ENCODE measurements around the gene RAB5B. TPM values are rescaled to one million over a fixed set of nuclear protein-coding genes. Genes with fewer than 3 reads are reported as not detected.

The RAB5B gene
- total RNA-seq, 1 experiment from 2014 or later, result 55.0 TPM

GRCh38 chr12:55935738-55936151 is 38.1 kb upstream of the RAB5B start:
- Mint-ChIP-seq H3K27ac (no peak overlapping the region), H3K4me1 (peaks cover 24% of the 10 kb centered on the region), H3K9me3 (no peaks in the 10 kb centered on the region), H3K4me3 (peak overlapping the region; percentile 46), H3K36me3 (no peaks in the 10 kb centered on the region), H3K27me3 (ENCODE audit: low read depth) (peaks cover 59% of the 10 kb centered on the region)
- ChIA-PET POLR2A (no interaction called here), CTCF (interaction anchor here (1.0 to 2.0 kb wide), 6 partner anchors 9 to 199 kb away, joined by 3 to 8 read pairs (median 3); partner anchors contain the start of gene RAB5B)
- TF ChIP-seq ZNF396 (CRISPR knock-in tag; IDR thresholded peaks at IDR 0.05; ENCODE audit: borderline replicate concordance), result no peak
- TF ChIP-seq ESRRA (CRISPR knock-in tag; IDR thresholded peaks at IDR 0.05; ENCODE audit: borderline replicate concordance), result no peak
- no peak for TF ChIP-seq IRF1 (CRISPR knock-in tag; IDR thresholded peaks at IDR 0.05)
- TF ChIP-seq EMX1 (CRISPR knock-in tag; IDR thresholded peaks at IDR 0.05), result no peak
- TF ChIP-seq TEAD1 (CRISPR knock-in tag; IDR thresholded peaks at IDR 0.05), result no peak
- no peak for TF ChIP-seq FOXP4 (CRISPR knock-in tag; IDR thresholded peaks at IDR 0.05)
- TF ChIP-seq RELA (CRISPR knock-in tag; IDR thresholded peaks at IDR 0.05; ENCODE audit: borderline replicate concordance), result no peak
- no peak for TF ChIP-seq TP53 (CRISPR knock-in tag; IDR thresholded peaks at IDR 0.05)
- no peak for TF ChIP-seq MXD4 (CRISPR knock-in tag; IDR thresholded peaks at IDR 0.05; ENCODE audit: borderline replicate concordance)
- TF ChIP-seq IRF2 (CRISPR knock-in tag; IDR thresholded peaks at IDR 0.05; ENCODE audit: borderline replicate concordance, low read depth), result no peak
- TF ChIP-seq STAT6 (CRISPR knock-in tag; conservative IDR thresholded peaks at IDR 0.05; ENCODE audit: low read depth), result no peak
- no peak for TF ChIP-seq CBFB (CRISPR knock-in tag; IDR thresholded peaks at IDR 0.05; ENCODE audit: low read depth)
- no peak for TF ChIP-seq GABPB1 (CRISPR knock-in tag; IDR thresholded peaks at IDR 0.05)
- peak; percentile 34 for DNase-seq (ENCODE audit: low spot score)
- no peak for ATAC-seq

GRCh38 chr12:55937981-55938380 is 35.9 kb upstream of the RAB5B start:
- ATAC-seq (no peak), DNase-seq (ENCODE audit: low spot score) (no peak)
- no peaks in the 10 kb centered on the region for H3K36me3 Mint-ChIP-seq
- no peak overlapping the region for H3K4me3 Mint-ChIP-seq
- peaks cover 9% of the 10 kb centered on the region for H3K4me1 Mint-ChIP-seq
- H3K27me3 Mint-ChIP-seq (ENCODE audit: low read depth), result peaks cover 39% of the 10 kb centered on the region
- no peaks in the 10 kb centered on the region for H3K9me3 Mint-ChIP-seq
- CTCF ChIA-PET, result no interaction called here
- H3K27ac Mint-ChIP-seq, result no peak overlapping the region
- POLR2A ChIA-PET, result no interaction called here
- TF ChIP-seq RORB (CRISPR knock-in tag; IDR thresholded peaks at IDR 0.05) (no peak), USF2 (CRISPR knock-in tag; IDR thresholded peaks at IDR 0.05) (no peak), ZNF425 (CRISPR knock-in tag; conservative IDR thresholded peaks at IDR 0.05) (no peak), FOXP4 (CRISPR knock-in tag; IDR thresholded peaks at IDR 0.05) (no peak), PRDM15 (CRISPR knock-in tag; IDR thresholded peaks at IDR 0.05) (no peak), ETV6 (CRISPR knock-in tag; IDR thresholded peaks at IDR 0.05) (no peak), ATF1 (CRISPR knock-in tag; IDR thresholded peaks at IDR 0.05) (no peak)

Data from WTC11 (cell line).